ENCODE data around the gene OR51V1.

Gene OR51V1

DNA sequence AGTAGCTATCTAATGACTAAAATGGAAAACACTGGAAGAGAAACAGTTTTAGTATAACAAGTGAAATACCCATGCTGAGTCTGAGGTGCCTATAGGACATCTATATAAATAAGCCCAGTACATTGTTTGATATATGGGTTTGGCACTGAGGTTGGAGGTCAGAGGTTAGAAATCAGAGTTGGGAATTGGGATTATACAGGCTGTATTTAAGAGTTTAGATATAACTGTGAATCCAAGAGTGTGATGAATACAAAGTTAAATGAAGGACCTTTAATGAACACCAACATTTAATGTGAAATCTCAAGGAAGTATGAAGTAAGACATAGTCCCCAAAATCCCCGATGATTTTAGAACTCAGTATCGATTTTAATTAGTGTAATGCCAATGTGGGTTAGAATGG lies 36.9 kb upstream of the OR51V1 start:
- TF ChIP-seq, protein P1, sequence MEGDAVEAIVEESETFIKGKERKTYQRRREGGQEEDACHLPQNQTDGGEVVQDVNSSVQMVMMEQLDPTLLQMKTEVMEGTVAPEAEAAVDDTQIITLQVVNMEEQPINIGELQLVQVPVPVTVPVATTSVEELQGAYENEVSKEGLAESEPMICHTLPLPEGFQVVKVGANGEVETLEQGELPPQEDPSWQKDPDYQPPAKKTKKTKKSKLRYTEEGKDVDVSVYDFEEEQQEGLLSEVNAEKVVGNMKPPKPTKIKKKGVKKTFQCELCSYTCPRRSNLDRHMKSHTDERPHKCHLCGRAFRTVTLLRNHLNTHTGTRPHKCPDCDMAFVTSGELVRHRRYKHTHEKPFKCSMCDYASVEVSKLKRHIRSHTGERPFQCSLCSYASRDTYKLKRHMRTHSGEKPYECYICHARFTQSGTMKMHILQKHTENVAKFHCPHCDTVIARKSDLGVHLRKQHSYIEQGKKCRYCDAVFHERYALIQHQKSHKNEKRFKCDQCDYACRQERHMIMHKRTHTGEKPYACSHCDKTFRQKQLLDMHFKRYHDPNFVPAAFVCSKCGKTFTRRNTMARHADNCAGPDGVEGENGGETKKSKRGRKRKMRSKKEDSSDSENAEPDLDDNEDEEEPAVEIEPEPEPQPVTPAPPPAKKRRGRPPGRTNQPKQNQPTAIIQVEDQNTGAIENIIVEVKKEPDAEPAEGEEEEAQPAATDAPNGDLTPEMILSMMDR (IDR thresholded peaks at IDR 0.05; ENCODE audit: control insufficient read depth, extremely low read depth, insufficient read depth) = no peak
- DNase-seq (ENCODE audit: low read depth) = no peak
- H3K4me3 ChIP-seq (ENCODE audit: low read depth, low read length) = no peak overlapping the region

DNA sequence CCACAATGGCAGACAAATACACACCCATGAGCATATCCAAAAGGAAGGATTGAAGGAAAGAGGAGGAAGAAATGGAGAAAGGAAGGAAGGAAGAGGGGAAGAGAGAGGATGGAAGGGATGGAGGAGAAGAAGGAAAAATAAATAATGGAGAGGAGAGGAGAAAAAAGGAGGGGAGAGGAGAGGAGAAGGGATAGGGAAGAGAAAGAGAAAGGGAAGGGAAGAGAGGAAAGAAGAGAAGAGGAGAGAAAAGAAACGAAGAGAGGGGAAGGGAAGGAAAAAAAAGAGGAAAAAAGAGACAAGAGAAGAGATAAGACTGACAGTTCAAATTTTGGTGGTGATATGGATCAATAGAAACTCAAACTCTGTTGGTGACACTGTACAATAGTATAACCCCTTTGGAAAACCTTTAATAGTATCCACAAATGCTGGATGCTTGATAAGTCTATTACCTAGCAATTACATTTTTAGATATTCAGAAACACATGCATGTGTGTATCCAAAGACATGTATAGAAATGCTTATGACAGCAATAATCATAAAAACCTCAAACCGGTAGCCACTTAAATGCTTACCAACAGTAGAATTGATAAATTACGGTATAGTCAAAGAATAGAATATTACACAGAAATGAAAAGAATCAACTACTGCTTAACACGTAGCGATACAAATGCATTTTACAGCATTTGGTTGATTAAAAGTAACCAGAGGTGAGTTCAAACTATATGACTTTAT lies 35.0 kb upstream of the OR51V1 start:
- TF ChIP-seq, protein P1 (IDR thresholded peaks at IDR 0.05; ENCODE audit: control insufficient read depth, extremely low read depth, insufficient read depth) = no peak

DNA sequence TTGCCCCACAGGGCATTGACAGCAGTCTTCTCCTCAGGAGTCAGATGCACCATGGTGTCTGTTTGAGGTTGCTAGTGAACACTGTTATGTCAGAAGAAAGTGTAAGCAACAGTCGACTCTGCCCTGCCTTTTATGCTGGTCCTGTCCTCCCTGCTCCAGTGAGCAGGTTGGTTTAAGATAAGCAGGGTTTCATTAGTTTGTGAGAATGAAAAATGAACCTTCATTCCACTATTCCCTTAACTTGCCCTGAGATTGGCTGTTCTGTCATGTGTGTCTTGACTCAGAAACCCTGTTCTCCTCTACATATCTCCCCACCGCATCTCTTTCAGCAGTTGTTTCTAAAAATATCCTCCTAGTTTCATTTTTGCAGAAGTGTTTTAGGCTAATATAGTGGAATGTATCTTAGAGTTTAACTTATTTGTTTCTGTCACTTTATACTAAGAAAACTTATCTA lies 33.9 kb upstream of the OR51V1 start, which contains the start of gene HBD:
HBD (minus strand) TSS at position 103 of the 454 bp plus-strand sequence; CDS start at position 53, 50 bp downstream.
- TF ChIP-seq, protein P1 (IDR thresholded peaks at IDR 0.05; ENCODE audit: control insufficient read depth, extremely low read depth, insufficient read depth) = no peak
- no peak for DNase-seq (ENCODE audit: low read depth)
- no peak within 1 kb of the TSS for H3K4me3 ChIP-seq (ENCODE audit: low read depth, low read length)

More for the DNA sequence above, 35.0 kb upstream of the OR51V1 start:
- no peak overlapping the region for H3K4me3 ChIP-seq (ENCODE audit: low read depth, low read length)
- no peak for DNase-seq (ENCODE audit: low read depth)

DNA sequence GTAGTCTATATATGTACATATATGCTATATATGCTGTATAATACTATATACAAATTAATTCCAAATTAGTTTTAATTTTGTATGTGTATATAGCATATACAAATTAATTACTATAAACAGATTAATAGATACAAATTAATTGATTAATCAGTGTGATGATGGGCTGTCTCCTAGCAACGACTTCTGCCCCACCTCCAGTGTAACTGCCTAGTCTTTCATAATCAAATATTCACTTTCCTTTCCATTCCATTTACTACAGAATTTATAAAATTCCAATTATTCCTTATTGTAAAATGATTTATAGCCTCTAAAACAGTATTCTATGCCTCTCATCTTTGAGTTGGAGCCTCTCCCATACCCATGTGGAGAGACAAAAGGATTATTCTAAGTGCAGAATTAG lies 32.8 kb upstream of the OR51V1 start:
- TF ChIP-seq, protein P1 (IDR thresholded peaks at IDR 0.05; ENCODE audit: control insufficient read depth, extremely low read depth, insufficient read depth) = no peak
- DNase-seq (ENCODE audit: low read depth) = no peak
- H3K4me3 ChIP-seq (ENCODE audit: low read depth, low read length) = no peak overlapping the region

DNA sequence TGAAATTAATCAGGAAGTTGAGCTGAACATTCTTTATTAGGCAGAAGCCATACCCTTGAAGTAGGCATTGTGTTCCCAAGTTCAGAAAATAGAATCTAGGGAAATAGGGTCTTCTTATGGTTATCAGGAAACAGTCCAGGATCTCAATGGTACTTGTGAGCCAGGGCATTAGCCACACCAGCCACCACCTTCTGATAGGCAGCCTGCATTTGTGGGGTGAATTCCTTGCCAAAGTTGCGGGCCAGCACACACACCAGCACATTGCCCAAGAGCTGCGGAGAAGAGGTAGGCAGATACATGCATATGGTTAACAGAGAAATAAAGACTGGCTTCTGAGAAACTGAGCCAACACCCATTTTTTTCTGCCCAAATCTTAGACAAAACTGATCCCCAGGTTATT lies 32.3 kb upstream of the OR51V1 start:
- TF ChIP-seq, protein P1 (IDR thresholded peaks at IDR 0.05; ENCODE audit: control insufficient read depth, extremely low read depth, insufficient read depth) = no peak
- no peak for DNase-seq (ENCODE audit: low read depth)

DNA sequence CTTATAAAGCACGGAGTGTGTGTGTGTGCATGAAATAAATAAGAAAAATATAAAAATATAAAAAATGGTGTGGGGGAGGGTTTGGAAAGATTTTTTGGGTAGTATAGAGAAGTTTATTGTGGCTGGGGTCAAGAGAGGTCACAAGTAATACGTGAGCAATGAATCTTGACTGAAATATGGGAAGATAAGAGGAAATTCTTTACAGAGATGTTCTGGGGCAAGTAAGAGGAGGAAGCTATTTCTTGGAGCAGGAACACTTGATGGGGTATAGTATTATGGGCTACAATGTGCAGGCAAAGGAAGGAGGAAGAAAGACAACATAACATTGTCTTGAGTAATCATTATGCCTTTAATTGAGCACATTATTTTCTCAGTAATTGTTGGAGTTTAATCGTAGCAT lies 31.7 kb upstream of the OR51V1 start:
- H3K4me3 ChIP-seq (ENCODE audit: low read depth, low read length) = no peak overlapping the region
- TF ChIP-seq, protein P1 (IDR thresholded peaks at IDR 0.05; ENCODE audit: control insufficient read depth, extremely low read depth, insufficient read depth) = no peak
- no peak for DNase-seq (ENCODE audit: low read depth)

More for the DNA sequence above, 32.3 kb upstream of the OR51V1 start:
- H3K4me3 ChIP-seq (ENCODE audit: low read depth, low read length) = no peak overlapping the region

DNA sequence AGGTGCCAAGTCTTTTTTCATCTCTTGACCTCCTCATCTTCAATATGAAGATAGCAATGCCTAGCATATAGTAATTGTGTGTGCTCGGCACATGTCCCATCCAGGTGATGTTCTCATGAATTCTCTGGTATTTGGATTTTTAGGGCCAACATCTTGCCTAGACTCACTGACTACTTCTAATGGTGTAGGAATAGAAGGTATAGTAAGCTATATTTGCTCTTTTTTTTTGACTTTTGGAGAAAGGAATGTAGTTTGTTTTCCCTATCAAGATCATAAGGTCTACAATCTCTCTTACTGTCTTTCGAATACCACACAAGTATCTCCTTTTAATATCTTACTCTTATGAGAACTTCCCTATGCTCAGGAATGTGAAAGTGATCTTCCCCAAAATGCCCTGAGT lies 30.6 kb upstream of the OR51V1 start:
- no peak for DNase-seq (ENCODE audit: low read depth)
- no peak overlapping the region for H3K4me3 ChIP-seq (ENCODE audit: low read depth, low read length)
- TF ChIP-seq, protein P1 (IDR thresholded peaks at IDR 0.05; ENCODE audit: control insufficient read depth, extremely low read depth, insufficient read depth) = no peak

Measured in LNCaP clone FGC (cell line).